Breast epithelium (tissue), 4 donors: Measurements from ENCODE around the gene NSF. TPM values are rescaled to one million over a fixed set of nuclear protein-coding genes. Genes with fewer than 3 reads are reported as not detected.

Experiments
- DNase-seq, 2 donors: peaks; one replicate each; pipeline ENCODE4 v3.0.0-alpha.2; 2019; ENCODE audit warnings: low spot score in 2 of 2
- H3K27ac ChIP-seq, 2 donors: fragments of 200-600 bp; sonication (generic) in 1 of 2; one replicate each; pipeline ENCODE4 v1.5.1; 2016 to 2019; ENCODE audit warnings: mild to moderate bottlenecking in 1 of 2
- H3K27me3 ChIP-seq, 2 donors: fragments of 200-600 bp; sonication (generic) in 1 of 2; one replicate each; pipeline versions ENCODE4 v1.5.1 to v1.6.0; 2017 to 2019; ENCODE audit warnings: control low read depth in 1 of 2, mild to moderate bottlenecking in 1 of 2
- H3K36me3 ChIP-seq: fragments of 200-600 bp; one replicate; pipeline ENCODE4 v1.5.1; 2019
- H3K4me1 ChIP-seq, 2 donors: fragments of 200-600 bp; sonication (generic); one replicate each; pipeline ENCODE4 v1.5.1; 2016 to 2019; ENCODE audit warnings: control low read depth in 1 of 2
- H3K4me3 ChIP-seq, 3 donors: fragments of 200-600 bp; sonication (generic); 1 replicate in 2 of 3; 2 replicates in 1 of 3; pipeline ENCODE4 v1.5.1; 2016 to 2019; ENCODE audit warnings: mild to moderate bottlenecking in 3 of 3, moderate library complexity in 2 of 3
- H3K9me3 ChIP-seq, 2 donors: fragments of 200-600 bp; sonication (generic) in 1 of 2; one replicate each; pipeline ENCODE4 v1.5.1; 2016 to 2019; ENCODE audit warnings: control low read depth in 1 of 2
- CTCF ChIP-seq, 3 donors: fragments of 450-650 bp; IDR thresholded peaks; one replicate each; pipeline ENCODE4 v1.5.1; 2016 to 2017; ENCODE audit warnings: antibody characterized with exemption in 3 of 3, mild to moderate bottlenecking in 3 of 3, moderate library complexity in 3 of 3
- POLR2A ChIP-seq: fragments of 450-650 bp; IDR thresholded peaks from one replicate; pipeline ENCODE4 v1.6.1; 2016; ENCODE audit warnings: antibody characterized with exemption, mild to moderate bottlenecking, moderate library complexity
- POLR2AphosphoS5 ChIP-seq, 3 donors: sonication (generic); formaldehyde crosslinking; IDR thresholded peaks; one replicate each; pipeline ENCODE4 v1.6.1; 2017; ENCODE audit warnings: antibody characterized with exemption in 3 of 3
- intact Hi-C: fragments of 100-400 bp; cut with DNase I; formaldehyde crosslinking; loops from one replicate; pipeline ENCODE4 v1.15.1; 2023; ENCODE audit warnings: low total_unique reads
- total RNA-seq, 3 donors: library from RNA; depleted of rRNA; stranded (reverse); fragments of >200 nt; gene quantifications; one replicate each; pipeline ENCODE4 v1.1.0, GENCODE V29; 2016

Gene NSF
- total RNA-seq, 3 donors from 2014 or later: 22.1 to 38.1 (median 38.0) TPM

- no peak overlapping the region for H3K4me3 ChIP-seq
- no peak for DNase-seq
- no peaks in the 10 kb centered on the region for H3K4me1 ChIP-seq
- no peaks in the 10 kb centered on the region for H3K36me3 ChIP-seq
- no peak overlapping the region for H3K27ac ChIP-seq
- no peak for TF ChIP-seq CTCF (IDR thresholded peaks at IDR 0.05)
- no peak for TF ChIP-seq POLR2AphosphoS5 (IDR thresholded peaks at IDR 0.05)
- no peak for TF ChIP-seq POLR2A
- H3K27me3 ChIP-seq: no peaks in the 10 kb centered on the region
- H3K9me3 ChIP-seq: no peaks in the 10 kb centered on the region
- intact Hi-C loops: no loop called here
Observed at GRCh38 chr17:46795379-46795952, 205.0 kb downstream of the NSF start.

- DNase-seq: no peak
- intact Hi-C loops: no loop called here
- Histone ChIP-seq H3K27ac (no peak overlapping the region), H3K9me3 (no peaks in the 10 kb centered on the region), H3K4me3 (no peak overlapping the region), H3K27me3 (no peaks in the 10 kb centered on the region), H3K4me1 (no peaks in the 10 kb centered on the region), H3K36me3 (no peaks in the 10 kb centered on the region)
- TF ChIP-seq POLR2AphosphoS5 (IDR thresholded peaks at IDR 0.05): no peak
- no peak for TF ChIP-seq POLR2A
- no peak for TF ChIP-seq CTCF (IDR thresholded peaks at IDR 0.05)
Observed at GRCh38 chr17:46796084-46796483, 205.6 kb downstream of the NSF start.

DNA sequence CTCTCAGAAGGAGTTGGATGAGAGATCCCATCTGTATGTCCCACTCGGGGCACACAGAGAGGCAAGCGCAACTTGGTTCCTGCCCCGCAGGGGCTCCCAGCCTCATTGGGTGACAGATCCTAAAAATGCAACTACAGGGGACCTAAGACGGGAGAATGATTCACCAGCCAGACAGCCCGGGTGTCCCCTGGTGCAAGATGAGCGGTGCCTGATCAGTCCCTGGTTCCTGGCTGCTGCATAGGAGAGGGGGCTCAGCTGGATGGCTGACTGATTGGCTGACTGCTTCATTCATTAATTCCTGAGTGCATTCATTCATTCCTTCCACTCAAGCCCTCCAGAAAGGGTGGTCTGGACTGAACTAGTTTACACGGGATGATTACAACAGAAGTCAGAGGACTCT, 206.1 kb downstream of the NSF start:
- H3K36me3 ChIP-seq: no peaks in the 10 kb centered on the region
- no peaks in the 10 kb centered on the region for H3K9me3 ChIP-seq
- DNase-seq: no peak
- no peak for TF ChIP-seq POLR2AphosphoS5 (IDR thresholded peaks at IDR 0.05)
- TF ChIP-seq CTCF (IDR thresholded peaks at IDR 0.05): no peak
- TF ChIP-seq POLR2A: no peak
- H3K27ac ChIP-seq: no peak overlapping the region
- intact Hi-C loops: no loop called here
- H3K4me1 ChIP-seq: no peaks in the 10 kb centered on the region
- H3K27me3 ChIP-seq: no peaks in the 10 kb centered on the region
- H3K4me3 ChIP-seq: no peak overlapping the region

- H3K36me3 ChIP-seq: no peaks in the 10 kb centered on the region
- DNase-seq: no peak
- TF ChIP-seq CTCF (IDR thresholded peaks at IDR 0.05) (no peak), POLR2A (no peak), POLR2AphosphoS5 (IDR thresholded peaks at IDR 0.05) (no peak)
Observed at GRCh38 chr17:46796956-46797530, 206.6 kb downstream of the NSF start.

GRCh38 chr17:46800573-46800972, 210.1 kb downstream of the NSF start:
- Histone ChIP-seq H3K36me3 (no peaks in the 10 kb centered on the region), H3K9me3 (no peaks in the 10 kb centered on the region), H3K4me3 (no peak overlapping the region), H3K27ac (no peak overlapping the region), H3K4me1 (no peaks in the 10 kb centered on the region), H3K27me3 (no peaks in the 10 kb centered on the region)
- DNase-seq: no peak
- no peak for TF ChIP-seq POLR2AphosphoS5 (IDR thresholded peaks at IDR 0.05)
- TF ChIP-seq CTCF (IDR thresholded peaks at IDR 0.05): no peak
- TF ChIP-seq POLR2A: no peak
- intact Hi-C loops: no loop called here

More at GRCh38 chr17:46796956-46797530, 206.6 kb downstream of the NSF start:
- Histone ChIP-seq H3K9me3 (no peaks in the 10 kb centered on the region), H3K27ac (no peak overlapping the region), H3K27me3 (no peaks in the 10 kb centered on the region), H3K4me3 (no peak overlapping the region), H3K4me1 (no peaks in the 10 kb centered on the region)
- intact Hi-C loops: no loop called here
